DOHH2 (cell line): Measurements from ENCODE around the gene PRKN.

Experiments
- EZH2phosphoT487 ChIP-seq: fragments of 200-600 bp; sonication (generic); IDR thresholded peaks from 2 replicates; pipeline ENCODE4 v1.6.1; 2017; ENCODE audit warnings: borderline replicate concordance, mild to moderate bottlenecking, antibody characterized with exemption, low read length, moderate library complexity, mixed read lengths
- TF ChIP-seq, protein P1 (sequence below): fragments of 200-600 bp; sonication (generic); IDR thresholded peaks from one replicate; pipeline ENCODE4 v1.5.1; 2014; ENCODE audit warnings: antibody characterized with exemption, mild to moderate bottlenecking, low read depth, low read length; ENCODE audit not compliant: poor library complexity, severe bottlenecking

GRCh38 chr6:161342039-161342438 is 1385.5 kb downstream of the PRKN start:
- TF ChIP-seq, protein P1, sequence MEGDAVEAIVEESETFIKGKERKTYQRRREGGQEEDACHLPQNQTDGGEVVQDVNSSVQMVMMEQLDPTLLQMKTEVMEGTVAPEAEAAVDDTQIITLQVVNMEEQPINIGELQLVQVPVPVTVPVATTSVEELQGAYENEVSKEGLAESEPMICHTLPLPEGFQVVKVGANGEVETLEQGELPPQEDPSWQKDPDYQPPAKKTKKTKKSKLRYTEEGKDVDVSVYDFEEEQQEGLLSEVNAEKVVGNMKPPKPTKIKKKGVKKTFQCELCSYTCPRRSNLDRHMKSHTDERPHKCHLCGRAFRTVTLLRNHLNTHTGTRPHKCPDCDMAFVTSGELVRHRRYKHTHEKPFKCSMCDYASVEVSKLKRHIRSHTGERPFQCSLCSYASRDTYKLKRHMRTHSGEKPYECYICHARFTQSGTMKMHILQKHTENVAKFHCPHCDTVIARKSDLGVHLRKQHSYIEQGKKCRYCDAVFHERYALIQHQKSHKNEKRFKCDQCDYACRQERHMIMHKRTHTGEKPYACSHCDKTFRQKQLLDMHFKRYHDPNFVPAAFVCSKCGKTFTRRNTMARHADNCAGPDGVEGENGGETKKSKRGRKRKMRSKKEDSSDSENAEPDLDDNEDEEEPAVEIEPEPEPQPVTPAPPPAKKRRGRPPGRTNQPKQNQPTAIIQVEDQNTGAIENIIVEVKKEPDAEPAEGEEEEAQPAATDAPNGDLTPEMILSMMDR = no peak
- no peak for TF ChIP-seq EZH2phosphoT487
